ENCODE results near the gene SLC18B1.

SLC18B1 gene

GRCh38 chr6:132797951-132798868 is at the start of gene SLC18B1:
TSS of gene SLC18B1 (minus strand) at chr6:132798637. CDS start at chr6:132798456, 181 bp downstream.
- DNase-seq (ENCODE audit: extremely low read depth, low read depth), result no peak
- TF ChIP-seq CTCF (IDR thresholded peaks at IDR 0.05; ENCODE audit: low read depth, low read length), result no peak

DNA sequence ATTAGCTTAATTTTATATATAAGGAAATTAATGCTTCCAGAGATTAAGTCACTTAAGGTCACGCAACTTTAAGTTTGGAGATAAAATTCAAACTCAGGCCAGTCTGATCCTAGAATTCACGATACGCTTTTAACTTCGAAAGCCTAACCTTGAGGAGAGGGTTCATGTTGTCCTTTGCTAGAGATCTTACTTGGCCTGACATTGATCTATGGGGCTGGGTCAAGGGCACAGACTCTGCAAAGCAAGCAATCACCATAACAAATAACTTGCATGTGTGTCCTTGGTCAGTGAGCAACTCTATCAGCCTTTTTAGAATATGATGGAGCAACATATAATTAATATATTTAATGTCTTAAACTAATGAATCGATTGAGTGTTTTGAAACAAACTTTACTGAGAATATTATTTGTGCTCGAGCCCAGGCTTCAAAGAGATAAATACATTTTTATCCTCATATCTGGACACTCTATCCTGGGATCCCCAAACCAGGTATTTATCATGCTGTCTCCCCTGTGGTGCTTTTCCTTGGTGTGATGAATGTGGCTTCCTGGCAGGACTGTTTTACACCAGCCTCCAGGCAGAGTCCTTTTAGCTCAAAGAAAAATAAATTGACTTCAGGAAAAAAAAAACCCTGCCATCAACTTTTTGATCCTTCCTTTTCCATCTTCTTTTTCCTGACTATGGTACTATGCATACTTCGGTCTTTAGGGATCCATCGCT is 45.0 kb upstream of the SLC18B1 start:
- no peak for DNase-seq (ENCODE audit: extremely low read depth, low read depth)
- no peak for TF ChIP-seq CTCF (IDR thresholded peaks at IDR 0.05; ENCODE audit: low read depth, low read length)

GRCh38 chr6:132841966-132842365 is 43.5 kb upstream of the SLC18B1 start:
- TF ChIP-seq CTCF (IDR thresholded peaks at IDR 0.05; ENCODE audit: low read depth, low read length), result no peak

GRCh38 chr6:132832891-132833290 is 34.5 kb upstream of the SLC18B1 start:
- DNase-seq (ENCODE audit: extremely low read depth, low read depth), result no peak
- TF ChIP-seq CTCF (IDR thresholded peaks at IDR 0.05; ENCODE audit: low read depth, low read length), result no peak

More at GRCh38 chr6:132841966-132842365, 43.5 kb upstream of the SLC18B1 start:
- DNase-seq (ENCODE audit: extremely low read depth, low read depth), result no peak

DNA sequence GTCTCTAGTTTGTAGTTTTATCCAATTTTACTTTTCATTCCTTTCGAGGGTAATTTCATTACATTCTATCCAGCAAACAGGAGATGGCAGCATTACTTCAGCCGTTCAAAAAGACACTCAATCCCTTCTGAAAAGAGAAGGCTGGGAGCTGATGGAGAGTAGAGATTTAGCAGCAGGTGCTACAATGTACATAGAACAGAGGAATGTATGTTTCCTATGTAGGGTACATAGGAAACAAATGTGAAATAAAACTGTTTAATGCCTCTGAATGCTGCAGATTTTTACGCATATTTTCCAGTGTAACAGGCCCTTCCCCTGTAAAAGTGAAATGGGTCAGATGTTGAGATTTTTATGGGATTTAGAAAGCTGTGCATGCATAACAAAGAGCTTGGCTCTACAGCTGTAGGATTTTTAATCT is 31.9 kb upstream of the SLC18B1 start:
- TF ChIP-seq CTCF (IDR thresholded peaks at IDR 0.05; ENCODE audit: low read depth, low read length), result peak; percentile 63

DNA sequence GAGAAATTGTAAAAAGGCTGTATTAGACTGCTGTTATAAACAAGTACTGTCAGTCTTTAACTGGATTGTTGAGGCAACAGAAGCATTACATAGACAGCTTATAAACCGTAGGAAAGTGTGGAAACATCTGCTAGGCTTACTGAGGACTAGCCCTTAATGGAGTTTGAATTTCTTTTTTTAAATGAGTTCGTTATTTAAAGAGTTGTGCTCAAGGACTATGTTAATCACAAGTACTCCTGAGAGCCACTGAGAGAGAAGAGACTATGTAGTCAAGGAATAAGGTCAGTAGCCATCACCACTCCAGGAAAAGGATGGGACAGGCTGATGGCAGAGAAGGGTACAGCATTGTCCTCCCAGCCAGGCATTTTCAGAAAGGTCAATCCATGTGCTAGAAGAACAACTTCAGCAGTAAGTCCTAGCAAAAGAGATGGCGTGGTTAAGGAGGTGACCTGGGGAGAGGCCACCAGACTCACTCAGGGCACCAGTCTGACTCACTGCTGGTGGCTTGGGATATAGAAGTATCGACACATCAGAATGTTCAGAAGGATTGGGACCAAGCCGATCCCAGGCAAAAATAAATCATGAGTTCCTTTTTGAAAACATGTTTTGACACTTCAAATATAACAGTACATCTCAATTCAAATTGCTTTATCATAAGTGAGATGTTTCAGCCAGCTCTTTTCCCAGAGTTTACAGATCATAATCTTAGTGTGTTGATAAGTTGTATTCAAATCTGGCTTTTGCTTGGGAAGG is 22.4 kb upstream of the SLC18B1 start:
- DNase-seq (ENCODE audit: extremely low read depth, low read depth), result no peak
- TF ChIP-seq CTCF (IDR thresholded peaks at IDR 0.05; ENCODE audit: low read depth, low read length), result no peak

More for the DNA sequence above, 31.9 kb upstream of the SLC18B1 start:
- DNase-seq (ENCODE audit: extremely low read depth, low read depth), result no peak
